GM19324 (cell line): Measurements from ENCODE around the gene GFM1.

Experiments used
- ATAC-seq: cut with Tn5 transposase; IDR thresholded peaks from one replicate; pipeline ENCODE4 v1.9.1; 2021; ENCODE audit warnings: mild to moderate bottlenecking, moderate library complexity; ENCODE audit not compliant: unreplicated experiment, low FRiP score

GFM1 gene

DNA sequence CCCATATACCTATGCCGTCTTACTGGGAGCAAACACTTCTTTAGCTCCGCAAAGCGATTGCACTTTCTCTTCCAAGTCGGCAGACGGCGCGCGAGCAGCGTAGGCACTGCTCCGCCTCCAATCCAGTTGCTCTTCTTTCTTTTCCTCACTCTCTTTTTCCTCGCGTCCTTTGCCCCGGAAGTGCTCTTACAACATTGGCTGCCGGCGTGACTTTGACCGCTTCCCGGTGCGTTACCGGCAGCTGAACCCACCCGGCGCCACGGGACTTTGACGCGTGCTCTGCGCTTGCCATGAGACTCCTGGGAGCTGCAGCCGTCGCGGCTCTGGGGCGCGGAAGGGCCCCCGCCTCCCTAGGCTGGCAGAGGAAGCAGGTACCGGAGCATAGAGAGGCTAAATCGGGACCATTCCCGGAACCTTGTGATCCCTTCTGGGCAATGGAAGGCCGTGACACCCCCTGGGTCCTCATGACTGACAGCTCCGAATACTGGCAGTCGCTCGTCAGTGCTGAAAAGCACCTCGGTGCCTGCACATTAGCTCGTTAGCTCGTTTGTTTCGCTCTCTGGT is at the start of gene GFM1:
TSS of gene GFM1 (plus strand) at position 183 of the 564 bp plus-strand sequence. CDS start at position 291, 108 bp downstream.
- ATAC-seq = peak; percentile 98

DNA sequence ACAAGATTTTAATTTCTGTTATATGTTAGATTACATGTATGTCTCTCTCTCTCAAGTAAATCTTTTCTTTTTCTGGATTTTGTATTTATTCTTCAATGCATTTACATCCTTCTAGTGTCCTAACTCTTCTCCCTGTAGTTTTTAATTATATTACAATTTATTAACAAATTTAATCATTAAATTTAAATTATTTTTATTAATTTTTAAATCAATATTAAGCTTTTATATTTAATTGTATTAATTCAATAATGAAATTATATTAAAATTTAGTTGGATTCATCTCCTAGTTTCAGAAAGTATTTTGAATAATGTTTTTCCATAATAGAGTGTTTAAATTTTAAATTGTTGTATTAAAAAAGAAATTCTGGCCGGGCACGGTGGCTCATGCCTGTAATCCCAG is 43.5 kb upstream of the GFM1 start:
- no peak for ATAC-seq

DNA sequence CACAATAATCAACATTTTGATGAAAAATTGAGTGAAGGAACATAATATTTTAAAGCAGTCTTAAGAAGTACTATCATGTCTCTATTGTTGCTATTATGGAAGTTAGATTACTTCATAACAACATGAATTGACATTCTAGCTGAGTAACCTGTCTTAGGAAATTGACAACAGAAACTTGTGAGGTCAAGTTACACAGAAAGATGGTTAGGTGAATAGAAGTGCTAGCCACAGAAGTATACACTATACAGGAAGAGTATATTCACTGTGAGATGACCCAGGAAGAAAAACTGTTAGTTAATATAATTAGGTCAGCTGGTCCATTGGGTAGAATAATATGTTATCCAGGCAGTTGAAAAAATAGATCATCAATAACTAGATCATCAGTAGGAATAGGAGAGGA is 42.1 kb upstream of the GFM1 start:
- no peak for ATAC-seq

DNA sequence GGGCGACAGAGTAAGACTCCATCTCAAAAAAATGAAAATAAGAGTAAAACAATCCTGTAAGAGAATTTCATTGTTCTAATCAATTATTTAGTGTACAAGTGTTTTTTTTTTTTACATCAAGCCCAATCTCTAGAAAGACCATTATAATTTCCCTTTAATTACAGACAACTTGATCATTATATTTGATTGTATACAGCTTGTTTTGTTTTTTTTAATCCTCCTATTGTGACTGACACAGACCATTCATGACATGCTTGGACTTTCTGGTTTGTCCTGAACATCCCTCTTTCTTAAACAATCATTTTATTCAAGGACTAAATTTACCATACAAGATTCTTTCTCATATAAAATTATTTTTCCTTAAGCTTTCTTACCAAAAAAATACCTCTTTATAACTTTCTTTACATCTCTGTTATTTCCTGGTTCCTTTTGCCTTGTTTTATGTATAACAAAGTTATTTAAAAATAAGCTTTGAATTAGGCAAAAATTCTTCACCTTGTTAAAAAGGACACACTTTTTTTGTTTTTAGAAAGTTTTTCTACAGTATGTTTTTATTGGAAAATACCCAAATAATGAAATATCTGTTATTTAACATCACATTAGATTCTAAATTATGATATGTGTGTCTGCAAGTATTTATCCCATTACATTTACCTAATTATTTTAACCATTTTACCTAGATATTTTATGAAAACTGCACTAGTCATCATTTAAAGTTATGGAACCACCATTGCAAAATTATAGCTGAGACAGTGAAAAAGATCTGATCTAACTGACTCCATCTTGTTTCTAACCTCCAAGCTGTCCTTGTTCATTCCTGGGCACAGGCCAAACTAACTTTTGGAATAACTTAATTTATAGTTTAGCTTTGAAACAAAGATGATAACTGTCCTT is 26.1 kb upstream of the GFM1 start:
- no peak for ATAC-seq

DNA sequence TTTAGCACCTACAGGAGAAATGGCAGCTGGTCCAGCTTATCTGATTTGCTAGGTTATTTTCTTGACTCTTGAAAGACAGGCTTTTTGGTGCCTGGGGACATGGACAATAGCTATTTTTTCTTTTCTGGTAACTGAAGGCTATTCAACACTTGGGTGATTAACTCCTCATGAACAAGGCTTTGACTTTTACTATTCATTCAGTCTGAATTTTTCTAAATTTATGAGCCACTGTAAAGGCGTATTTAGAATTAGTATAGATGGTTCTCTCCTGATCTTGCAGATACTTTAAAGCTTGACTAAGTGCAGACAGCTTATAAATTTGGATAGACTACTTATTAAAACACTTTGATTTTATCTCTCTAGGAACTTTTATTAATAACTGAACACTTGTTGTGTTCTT is 18.4 kb upstream of the GFM1 start:
- ATAC-seq = no peak

DNA sequence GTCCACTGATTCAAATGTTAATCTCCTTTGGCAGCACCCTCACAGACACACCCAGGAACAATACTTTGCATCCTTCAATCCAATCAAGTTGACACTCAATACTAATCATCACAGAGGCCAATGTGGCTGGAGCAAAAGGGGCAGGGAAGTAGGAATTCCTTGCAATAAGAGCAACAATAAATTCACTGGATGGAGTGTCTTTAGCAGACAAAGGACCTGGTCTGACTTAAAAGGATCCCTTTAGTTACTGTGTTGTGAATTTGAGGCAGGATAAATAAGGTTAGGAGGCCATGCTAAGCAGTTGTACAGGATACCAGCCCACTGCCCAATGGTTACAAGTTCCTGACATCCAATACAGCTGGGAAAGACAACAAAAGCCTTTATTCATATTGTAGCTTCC is 12.3 kb upstream of the GFM1 start:
- no peak for ATAC-seq

DNA sequence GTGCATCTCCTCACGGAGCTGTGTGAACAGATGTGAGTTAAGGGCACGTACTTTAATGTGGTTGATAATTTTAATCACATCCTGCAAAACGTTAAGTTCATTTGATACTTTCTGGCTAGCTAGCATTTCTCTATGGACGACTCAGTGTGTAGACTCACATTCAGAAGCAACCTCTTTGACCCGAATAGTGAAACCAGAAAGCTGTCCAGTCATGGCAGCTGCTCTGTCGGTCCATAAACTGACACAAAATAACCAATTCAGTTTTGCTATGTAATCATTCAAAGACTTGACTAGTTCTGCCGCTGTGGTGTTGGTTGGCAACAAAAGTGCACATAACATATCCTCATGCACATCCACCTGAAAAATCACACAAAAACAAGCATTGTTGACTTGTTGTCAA is 3.7 kb upstream of the GFM1 start:
- no peak for ATAC-seq

DNA sequence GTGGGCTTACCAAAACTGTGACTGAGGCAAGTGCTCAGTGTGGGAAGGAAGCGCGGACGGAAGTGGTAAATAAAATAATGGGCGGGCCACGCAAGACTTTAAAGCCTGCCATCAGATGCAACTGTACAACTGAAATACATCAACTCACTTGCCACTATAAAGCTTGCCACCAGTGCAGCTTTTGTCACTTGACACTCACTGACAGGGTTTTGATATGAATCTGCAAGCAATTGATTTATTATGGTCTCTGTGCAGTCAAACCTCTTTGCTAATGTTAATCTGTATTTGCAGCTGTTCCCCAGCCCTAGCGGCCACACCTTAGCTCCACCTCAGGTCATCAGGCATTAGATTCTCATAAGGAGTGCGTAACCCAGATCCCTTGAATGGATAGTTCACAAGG is 2.3 kb upstream of the GFM1 start:
- no peak for ATAC-seq

DNA sequence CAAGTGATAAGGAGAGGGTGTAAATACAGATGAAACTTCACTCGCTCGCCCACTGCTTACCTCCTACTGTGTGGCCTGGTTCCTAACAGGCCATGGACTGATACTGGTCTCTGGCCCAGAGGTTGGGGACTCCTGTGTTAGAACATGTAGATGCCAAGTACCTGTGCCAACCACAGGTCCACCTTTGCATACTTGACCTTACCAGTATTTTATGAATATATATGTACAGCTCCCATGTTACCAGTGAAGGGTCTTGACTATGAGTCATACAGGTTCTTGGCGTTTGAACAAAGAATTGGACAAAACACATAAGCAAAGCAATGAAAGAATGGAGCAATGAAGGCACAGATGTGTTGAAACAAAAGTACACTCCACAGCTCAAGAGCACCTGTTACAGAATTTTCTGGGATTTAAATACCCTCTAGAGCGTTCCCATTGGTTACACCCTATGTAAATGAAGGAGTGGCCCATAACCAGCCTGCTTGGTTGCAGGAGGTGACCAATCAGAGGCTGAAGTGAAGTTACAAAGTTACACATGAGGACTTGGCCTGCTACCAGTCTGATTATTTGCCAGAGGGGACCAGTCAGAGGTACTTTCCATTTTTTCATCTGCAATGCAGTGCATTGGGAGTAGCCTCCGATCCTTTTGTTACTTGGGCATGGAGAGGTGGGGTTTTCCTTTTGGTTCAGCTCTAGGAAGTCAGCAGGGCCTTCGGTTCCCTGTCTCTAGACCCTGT is 1.7 kb upstream of the GFM1 start:
- ATAC-seq = no peak

DNA sequence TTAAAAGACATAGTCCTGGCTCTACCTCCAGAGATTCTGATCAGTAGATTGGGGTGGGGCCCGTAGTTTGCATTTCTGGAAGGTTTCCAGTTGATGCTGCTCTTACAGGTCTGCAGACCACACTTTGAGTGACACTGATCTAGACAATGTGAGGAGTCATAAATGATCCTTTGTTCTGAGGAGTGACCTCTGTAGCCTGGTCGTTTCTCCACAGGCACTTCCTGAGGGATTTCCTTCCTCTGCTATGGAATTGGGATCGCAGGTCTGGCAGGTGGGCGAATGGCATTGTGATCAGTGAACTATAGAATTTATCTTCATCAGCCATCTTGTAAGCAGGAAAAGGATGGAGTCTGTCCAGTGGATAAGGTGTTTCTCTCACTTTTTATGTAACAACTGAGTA is 5.5 kb downstream of the GFM1 start:
- ATAC-seq = no peak

DNA sequence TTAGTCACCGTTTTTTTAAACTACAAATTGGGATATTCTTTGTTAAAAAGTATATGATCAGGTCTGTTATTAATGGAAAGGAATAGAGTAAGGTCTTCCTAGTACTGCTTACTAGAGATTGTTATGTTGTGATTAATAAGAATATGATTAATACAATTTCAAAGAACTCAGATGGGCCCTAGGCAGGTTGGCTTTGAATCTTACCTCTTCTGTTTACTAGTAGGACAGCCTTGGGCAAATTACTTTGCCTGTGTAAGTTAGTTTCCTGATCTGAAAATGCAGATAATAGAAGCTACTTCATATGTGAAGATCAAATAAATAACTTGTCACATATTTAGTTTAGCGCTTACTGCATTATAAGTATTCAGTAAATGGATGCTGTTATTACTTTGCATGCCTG is 6.9 kb downstream of the GFM1 start:
- ATAC-seq = no peak

DNA sequence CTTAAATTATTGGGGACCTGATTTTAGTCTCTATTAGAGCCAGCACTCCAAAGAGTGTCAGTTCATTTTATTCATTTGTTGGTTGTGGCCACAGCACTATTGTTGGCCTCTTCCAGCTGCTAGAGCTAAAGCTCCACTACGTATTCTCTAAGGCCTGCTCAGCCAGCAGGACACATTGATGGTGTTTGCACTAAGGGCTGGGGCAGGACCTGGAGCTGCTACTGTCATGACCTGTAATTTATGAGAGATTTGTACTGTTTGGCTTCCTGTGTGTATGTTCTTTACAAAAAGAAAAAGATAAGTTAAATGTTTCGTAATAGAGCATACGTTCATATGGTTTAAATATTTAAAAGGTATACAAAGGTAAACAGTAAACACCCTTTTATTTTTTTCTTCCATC is 8.1 kb downstream of the GFM1 start:
- ATAC-seq = no peak

DNA sequence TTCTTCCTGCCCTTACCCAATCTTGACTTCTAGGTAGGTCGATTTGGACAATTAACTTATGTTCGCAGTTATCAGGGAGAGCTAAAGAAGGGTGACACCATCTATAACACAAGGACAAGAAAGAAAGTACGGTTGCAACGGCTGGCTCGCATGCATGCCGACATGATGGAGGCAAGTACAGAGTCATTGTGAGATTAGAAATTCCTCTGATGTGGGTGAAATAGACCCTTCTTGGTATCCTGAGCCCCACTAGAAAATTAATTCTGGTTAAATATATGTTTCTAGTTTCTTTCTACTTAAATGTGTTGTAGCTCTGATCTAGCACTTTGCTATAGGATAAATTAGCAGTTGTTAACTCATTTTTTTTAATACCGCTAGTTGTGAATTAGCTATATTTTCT is 14.6 kb downstream of the GFM1 start:
- ATAC-seq = no peak

DNA sequence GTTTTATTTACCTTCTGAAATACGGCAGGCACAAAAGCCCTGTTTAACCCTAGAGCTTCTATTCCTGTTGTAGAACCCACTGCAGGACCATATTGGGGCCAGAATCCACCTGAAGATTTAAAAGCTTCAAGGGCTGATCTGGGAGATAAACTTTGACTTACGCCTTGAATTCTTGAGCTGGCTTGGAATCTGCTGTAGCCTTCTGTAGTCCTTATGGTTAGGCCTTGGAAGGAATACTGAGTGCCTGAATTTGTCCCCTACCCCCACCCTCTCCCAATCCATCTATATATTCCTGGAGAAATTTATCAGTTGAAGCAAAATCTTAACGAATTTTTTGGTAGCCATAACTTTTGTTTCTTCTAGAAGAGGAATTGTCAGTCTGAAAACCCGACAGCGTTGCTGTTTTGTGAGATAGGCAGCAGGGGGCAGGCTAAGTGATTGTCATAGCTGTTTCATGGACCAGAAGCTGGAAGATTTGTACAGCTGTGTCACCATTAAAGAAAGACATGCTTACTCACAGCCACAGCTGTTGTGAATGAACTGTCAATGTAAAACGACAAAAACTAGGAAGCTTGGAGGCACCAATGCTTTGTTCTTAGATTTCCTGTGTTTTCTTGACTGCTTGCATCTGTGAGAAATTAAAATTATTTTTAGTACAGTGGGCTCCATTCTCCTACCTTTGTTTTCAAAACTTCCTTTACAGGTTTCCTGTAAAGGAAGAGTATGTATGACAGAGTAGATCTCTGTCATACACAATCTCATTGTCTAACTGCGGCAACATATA is 15.3 kb downstream of the GFM1 start:
- ATAC-seq = no peak

DNA sequence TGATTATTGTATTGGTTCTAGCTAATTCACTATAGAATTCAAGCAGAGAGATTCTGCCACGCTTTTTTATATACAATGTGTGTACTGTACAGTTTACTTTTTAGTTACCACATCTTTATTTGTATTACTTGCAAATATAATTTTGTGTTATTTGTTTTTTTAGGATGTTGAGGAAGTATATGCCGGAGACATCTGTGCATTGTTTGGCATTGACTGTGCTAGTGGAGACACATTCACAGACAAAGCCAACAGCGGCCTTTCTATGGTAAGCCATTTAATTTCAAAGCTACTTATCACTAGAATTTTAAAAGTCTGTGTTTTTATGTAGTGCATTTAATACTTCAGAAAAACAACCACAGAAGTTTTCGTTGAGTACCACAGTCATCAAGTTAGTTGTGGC is 16.4 kb downstream of the GFM1 start:
- ATAC-seq = no peak

DNA sequence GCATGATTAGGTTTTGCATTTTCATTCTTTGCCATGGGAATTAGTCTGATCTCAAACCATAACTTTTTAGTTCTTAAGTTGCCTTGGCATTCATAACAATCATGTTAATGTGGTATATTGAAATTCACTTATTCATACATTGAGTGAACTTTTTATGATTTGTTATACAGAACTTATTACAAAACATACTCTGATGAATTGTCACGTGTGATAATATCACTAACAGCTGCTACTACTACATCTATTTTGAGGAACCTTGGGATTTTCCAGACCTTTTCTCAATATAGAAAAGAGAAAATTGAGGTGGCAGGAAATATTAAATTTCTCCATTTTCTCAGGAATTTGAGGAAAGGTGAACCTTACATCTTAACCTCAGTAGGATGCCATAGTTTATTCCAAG is 18.9 kb downstream of the GFM1 start:
- no peak for ATAC-seq

DNA sequence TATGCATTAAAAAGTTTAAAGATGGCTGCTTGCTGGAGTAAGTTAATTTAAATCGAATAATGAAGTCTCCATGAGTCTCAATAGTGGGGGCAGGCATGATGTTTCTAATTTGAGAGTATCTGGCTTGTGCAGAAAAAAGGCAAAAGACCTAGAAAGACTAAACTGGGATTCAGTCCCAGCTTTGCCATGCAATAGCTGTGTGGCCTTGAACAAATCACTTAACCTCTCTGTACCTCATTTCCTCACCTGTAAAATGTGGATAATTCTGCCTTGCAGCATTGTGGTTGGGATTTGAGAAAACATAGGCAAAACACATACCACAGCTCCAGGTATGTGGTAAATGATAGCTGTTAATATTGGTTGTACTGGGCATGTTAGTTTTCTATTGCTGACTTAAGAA is 19.5 kb downstream of the GFM1 start:
- ATAC-seq = no peak

DNA sequence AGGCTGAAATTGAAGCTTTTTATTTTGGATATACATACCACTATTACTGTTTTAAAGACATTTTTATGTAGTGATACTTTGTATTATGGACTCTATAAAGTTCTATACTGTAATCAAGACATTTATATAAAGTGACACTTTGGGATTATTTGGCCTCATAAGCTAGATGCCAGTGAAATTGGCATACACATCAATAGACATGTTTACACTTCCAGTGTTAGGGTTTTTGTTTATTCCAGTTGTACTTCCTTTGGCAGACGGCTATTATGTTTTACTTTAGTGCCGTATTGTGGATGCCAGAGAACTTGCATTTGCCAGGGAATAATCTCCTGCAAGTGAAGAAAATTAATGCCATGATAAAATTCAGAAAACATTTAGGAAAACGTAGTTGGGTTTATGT is 22.1 kb downstream of the GFM1 start:
- ATAC-seq = no peak

DNA sequence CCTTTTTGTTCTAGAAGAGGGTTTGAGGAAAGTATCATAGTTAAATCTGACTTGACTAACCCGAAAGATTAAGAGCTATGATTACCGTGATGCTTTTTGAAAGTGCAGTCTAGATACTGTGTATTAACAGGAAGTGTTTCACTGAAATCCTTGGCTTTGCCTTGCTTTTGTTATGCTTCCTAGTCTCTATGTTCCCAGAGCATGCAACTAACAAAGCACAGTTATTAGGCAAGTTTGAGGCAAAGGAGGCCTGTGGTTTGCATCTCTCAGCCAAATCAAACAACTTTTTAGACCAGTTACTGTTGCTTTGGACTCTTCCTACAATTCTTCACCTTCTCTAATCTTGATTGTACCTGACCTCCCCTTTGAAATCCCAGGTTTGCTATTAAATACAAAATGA is 24.2 kb downstream of the GFM1 start:
- ATAC-seq = no peak

DNA sequence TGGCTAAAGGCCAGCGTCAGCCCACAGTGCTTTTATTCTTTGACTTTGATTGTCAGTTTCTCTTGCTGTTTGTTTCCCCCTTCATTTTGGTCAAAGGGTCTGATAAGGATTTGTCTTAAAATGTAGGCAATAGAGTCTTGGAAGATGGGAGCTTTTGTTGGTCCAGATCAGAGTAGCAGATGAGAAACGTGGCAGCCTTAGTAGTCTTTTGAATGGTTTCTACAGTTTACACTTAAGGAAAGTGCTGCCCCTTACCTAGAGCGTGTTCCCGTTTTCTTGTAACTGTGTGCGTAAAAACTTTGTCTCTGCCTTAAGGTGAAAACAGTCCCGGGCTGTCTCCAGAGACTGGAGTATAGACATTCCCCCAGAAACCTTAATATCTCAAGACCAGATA is 27.5 kb downstream of the GFM1 start:
- ATAC-seq = peak; percentile 6
